Ishikawa (cell line): ENCODE data around the gene DNM2.
A peak's percentile ranks its signal among the peaks of the same experiment; 100 is the strongest.

Experiments used
- CEBPB ChIP-seq: IDR thresholded peaks from 2 replicates; pipeline ENCODE4 v1.6.1; 2012
- CREB1 ChIP-seq: IDR thresholded peaks from 2 replicates; pipeline ENCODE4 v1.6.1; 2012; ENCODE audit warnings: low read depth
- EGR1 ChIP-seq: IDR thresholded peaks from 2 replicates; pipeline ENCODE4 v1.6.1; 2012
- EP300 ChIP-seq: IDR thresholded peaks from 2 replicates; pipeline ENCODE4 v1.6.1; 2012; ENCODE audit warnings: borderline replicate concordance
- FOXM1 ChIP-seq: IDR thresholded peaks from 2 replicates; pipeline ENCODE4 v1.6.1; 2012; ENCODE audit warnings: low read depth, borderline replicate concordance
- NFIC ChIP-seq: IDR thresholded peaks from 2 replicates; pipeline ENCODE4 v1.6.1; 2012
- RAD21 ChIP-seq: IDR thresholded peaks from 2 replicates; pipeline ENCODE4 v1.6.1; 2012; ENCODE audit warnings: low read depth
- TAF1 ChIP-seq: IDR thresholded peaks from 2 replicates; pipeline ENCODE4 v1.6.1; 2012; ENCODE audit warnings: low read depth, mild to moderate bottlenecking
- TCF12 ChIP-seq: IDR thresholded peaks from 2 replicates; pipeline ENCODE4 v1.6.1; 2012; ENCODE audit warnings: low read depth
- TEAD4 ChIP-seq: IDR thresholded peaks from 2 replicates; pipeline ENCODE4 v1.6.1; 2012
- YY1 ChIP-seq: IDR thresholded peaks from 2 replicates; pipeline ENCODE4 v1.6.1; 2012; ENCODE audit warnings: low read depth
- ZBTB7A ChIP-seq: IDR thresholded peaks from 2 replicates; pipeline ENCODE4 v1.6.1; 2012; ENCODE audit warnings: low read depth
- TF ChIP-seq, protein P1 (sequence below): IDR thresholded peaks from 2 replicates; pipeline ENCODE4 v1.6.1; 2012
- TF ChIP-seq, protein P2 (sequence below): IDR thresholded peaks from 2 replicates; pipeline ENCODE4 v1.6.1; 2012; ENCODE audit warnings: low read depth, mild to moderate bottlenecking
- TF ChIP-seq, protein P3 (sequence below): IDR thresholded peaks from 2 replicates; pipeline ENCODE4 v1.6.1; 2012

DNM2 gene

DNA sequence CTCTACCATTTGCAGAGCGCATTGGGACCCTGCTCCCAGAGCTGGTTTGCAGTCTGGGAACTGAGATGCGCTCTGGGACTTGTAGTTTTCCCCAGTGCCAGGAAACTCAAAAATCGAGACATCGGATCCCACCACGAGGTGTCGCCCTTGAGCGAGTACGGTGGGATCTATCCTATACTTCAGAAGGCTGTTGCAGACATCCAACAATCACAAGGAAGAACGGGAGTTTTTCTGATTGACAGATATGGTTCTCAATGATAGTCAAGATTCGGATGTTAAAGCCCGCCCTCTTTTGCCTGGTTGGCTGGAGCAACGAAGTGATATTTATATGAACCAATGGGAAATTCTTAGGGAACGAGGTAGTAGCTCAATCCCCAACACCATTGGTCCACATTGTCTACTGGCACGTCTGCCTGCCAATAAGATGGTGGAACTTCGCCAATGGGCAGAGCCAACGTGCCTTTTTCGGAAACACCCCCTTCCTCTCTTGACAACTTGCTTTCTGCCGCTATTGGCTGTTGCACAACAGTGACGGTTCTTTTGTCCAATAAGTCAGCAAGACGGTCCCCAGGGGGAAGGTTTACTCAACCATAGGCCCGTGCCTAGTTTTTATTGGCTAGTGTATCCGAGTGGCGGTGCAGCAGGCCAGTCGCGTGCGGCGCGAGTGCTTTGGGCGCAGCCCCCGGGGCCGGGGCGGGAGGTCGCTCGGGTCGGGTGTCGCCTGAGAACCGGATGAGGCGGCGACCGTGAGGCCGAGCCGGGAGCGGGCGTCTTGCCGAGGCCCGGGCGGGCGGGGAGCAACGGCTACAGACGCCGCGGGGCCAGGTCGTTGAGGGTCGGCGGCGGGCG is at the start of gene DNM2:
Gene DNM2, plus strand, starts transcription at position 724 of the 849 bp plus-strand sequence. CDS start 164 bp downstream, outside the sequence.
- TF ChIP-seq EP300 (no peak), TEAD4 (no peak), CREB1 (peak; percentile 74; the same call in 1 of the 2 replicates), RAD21 (peak; percentile 91), TCF12 (no peak; the same call in 1 of the 2 replicates), ZBTB7A (no peak), EGR1 (no peak), YY1 (0 out of 2 replicates have a peak, but pooled peaks have one; percentile 54), NFIC (no peak), TAF1 (no peak; the same call in 1 of the 2 replicates), FOXM1 (peak; percentile 77), CEBPB (peak; percentile 54)
- TF ChIP-seq, protein P1, sequence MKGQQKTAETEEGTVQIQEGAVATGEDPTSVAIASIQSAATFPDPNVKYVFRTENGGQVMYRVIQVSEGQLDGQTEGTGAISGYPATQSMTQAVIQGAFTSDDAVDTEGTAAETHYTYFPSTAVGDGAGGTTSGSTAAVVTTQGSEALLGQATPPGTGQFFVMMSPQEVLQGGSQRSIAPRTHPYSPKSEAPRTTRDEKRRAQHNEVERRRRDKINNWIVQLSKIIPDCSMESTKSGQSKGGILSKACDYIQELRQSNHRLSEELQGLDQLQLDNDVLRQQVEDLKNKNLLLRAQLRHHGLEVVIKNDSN, result no peak; the same call in 1 of the 2 replicates
- TF ChIP-seq, protein P2, sequence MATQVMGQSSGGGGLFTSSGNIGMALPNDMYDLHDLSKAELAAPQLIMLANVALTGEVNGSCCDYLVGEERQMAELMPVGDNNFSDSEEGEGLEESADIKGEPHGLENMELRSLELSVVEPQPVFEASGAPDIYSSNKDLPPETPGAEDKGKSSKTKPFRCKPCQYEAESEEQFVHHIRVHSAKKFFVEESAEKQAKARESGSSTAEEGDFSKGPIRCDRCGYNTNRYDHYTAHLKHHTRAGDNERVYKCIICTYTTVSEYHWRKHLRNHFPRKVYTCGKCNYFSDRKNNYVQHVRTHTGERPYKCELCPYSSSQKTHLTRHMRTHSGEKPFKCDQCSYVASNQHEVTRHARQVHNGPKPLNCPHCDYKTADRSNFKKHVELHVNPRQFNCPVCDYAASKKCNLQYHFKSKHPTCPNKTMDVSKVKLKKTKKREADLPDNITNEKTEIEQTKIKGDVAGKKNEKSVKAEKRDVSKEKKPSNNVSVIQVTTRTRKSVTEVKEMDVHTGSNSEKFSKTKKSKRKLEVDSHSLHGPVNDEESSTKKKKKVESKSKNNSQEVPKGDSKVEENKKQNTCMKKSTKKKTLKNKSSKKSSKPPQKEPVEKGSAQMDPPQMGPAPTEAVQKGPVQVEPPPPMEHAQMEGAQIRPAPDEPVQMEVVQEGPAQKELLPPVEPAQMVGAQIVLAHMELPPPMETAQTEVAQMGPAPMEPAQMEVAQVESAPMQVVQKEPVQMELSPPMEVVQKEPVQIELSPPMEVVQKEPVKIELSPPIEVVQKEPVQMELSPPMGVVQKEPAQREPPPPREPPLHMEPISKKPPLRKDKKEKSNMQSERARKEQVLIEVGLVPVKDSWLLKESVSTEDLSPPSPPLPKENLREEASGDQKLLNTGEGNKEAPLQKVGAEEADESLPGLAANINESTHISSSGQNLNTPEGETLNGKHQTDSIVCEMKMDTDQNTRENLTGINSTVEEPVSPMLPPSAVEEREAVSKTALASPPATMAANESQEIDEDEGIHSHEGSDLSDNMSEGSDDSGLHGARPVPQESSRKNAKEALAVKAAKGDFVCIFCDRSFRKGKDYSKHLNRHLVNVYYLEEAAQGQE, result no peak
- TF ChIP-seq, protein P3, sequence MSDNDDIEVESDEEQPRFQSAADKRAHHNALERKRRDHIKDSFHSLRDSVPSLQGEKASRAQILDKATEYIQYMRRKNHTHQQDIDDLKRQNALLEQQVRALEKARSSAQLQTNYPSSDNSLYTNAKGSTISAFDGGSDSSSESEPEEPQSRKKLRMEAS, result peak; percentile 45; the same call in 1 of the 2 replicates

DNA sequence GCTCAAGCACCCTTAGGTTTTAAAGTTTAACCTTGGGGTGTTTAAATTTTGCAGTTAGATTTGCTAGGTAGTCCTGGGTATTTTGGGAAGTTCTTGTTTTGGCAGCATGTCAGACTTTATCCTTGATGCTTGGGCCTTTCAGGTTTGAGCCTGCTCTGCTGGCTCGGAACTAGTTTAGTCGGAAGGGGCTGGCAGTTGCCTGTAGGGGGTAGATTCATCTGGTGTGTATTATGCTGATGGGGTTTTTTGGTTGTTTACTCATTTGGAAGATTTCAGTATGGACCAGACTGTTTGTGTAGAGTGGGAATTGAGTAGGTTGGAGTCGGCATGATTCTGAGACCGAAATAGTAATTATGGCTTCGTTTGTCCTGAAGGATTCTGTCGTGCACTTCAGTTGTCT is 48.6 kb upstream of the DNM2 start:
- TF ChIP-seq, protein P3, result no peak
- TF ChIP-seq, protein P2, result no peak
- TF ChIP-seq RAD21, result no peak
- TF ChIP-seq TEAD4, result no peak
- no peak for TF ChIP-seq FOXM1
- no peak for TF ChIP-seq ZBTB7A
- TF ChIP-seq NFIC, result no peak
- no peak for TF ChIP-seq TAF1
- TF ChIP-seq EGR1, result no peak
- no peak for TF ChIP-seq TCF12
- TF ChIP-seq CREB1, result no peak
- TF ChIP-seq EP300, result no peak
- no peak for TF ChIP-seq YY1
- no peak for TF ChIP-seq CEBPB
- TF ChIP-seq, protein P1, result no peak

DNA sequence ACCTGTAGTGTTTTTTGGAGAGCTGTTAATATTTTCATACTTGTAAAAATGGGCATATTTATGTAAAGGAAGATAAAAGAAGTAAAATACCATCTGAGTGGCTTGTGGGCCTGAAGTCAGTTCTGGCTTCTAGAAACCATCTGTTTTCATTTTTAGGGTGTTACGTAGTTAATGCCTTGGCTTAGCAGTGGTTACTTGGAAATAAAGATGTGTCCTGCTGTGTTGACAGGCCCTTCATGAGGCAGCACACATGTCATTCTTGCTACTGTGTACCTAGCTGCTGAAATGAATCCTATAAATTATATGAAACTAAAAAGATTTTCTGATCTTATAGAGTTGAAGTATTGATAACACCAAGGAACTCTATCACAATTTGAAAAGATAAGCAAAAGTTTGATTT is 47.7 kb upstream of the DNM2 start:
- TF ChIP-seq EP300 (no peak), TCF12 (no peak), NFIC (no peak), EGR1 (no peak), TEAD4 (no peak), RAD21 (no peak), CEBPB (no peak), FOXM1 (no peak), YY1 (no peak)
- TF ChIP-seq, protein P3, result no peak

DNA sequence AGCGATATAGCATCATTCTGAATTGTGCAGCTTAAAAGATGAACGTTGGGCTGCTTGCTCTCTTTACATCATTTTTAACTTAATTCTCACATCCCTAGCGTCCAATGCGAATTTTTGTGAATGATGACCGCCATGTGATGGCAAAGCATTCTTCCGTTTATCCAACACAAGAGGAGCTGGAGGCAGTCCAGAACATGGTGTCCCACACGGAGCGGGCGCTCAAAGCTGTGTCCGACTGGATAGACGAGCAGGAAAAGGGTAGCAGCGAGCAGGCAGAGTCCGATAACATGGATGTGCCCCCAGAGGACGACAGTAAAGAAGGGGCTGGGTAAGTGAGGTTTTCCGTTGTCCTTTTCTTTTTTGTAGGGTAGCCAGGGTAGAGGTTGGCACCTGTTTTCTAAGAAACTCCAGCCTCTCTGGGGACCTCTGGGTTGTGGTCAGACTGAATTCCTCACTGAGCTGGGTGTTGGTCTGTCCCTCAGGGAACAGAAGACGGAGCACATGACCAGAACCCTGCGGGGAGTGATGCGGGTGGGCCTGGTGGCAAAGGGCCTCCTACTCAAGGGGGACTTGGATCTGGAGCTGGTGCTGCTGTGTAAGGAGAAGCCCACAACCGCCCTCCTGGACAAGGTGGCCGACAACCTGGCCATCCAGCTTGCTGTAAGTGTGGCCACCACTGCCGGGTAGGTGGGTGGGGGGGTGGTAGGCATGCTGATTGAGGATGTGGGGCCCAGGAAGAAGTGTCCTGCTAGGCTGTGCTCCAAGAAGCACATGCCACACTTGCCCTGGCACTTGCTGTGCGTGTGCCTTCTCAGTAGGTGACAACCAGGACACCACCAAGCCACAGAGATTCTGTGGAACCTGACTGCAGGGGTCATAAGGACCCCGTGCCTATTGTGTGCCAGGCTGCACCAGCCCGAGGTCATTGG is 46.7 kb upstream of the DNM2 start:
- TF ChIP-seq EP300 (no peak), TCF12 (no peak), ZBTB7A (no peak), FOXM1 (no peak), CEBPB (no peak), TAF1 (no peak), TEAD4 (no peak), YY1 (no peak), EGR1 (no peak), CREB1 (no peak), RAD21 (no peak)
- TF ChIP-seq, protein P1, result no peak
- TF ChIP-seq, protein P2, result no peak
